ENCODE measurements around the gene LSG1.
A peak's percentile ranks its signal among the peaks of the same experiment; 100 is the strongest.
"Not testable (repeated sequence)": the region's sequence is repeated elsewhere in the genome, so short reads cannot be mapped to it uniquely, and the experiment has no call there.

Gene LSG1

GRCh38 chr3:194654443-194654842, 17.5 kb downstream of the LSG1 start:
- DNase-seq: no peak

- no peak for DNase-seq
These were observed 24.2 kb downstream of the LSG1 start for GRCh38 chr3:194647747-194648146.

GRCh38 chr3:194642769-194643168, 29.2 kb downstream of the LSG1 start:
- DNase-seq: no peak

- peak; percentile 59 for DNase-seq
These were observed 31.2 kb downstream of the LSG1 start for GRCh38 chr3:194640829-194641228.

- DNase-seq: no peak
These were observed 32.9 kb downstream of the LSG1 start for GRCh38 chr3:194638991-194639605.

- no peak for DNase-seq
These were observed 34.2 kb downstream of the LSG1 start for GRCh38 chr3:194637541-194638400.

GRCh38 chr3:194637066-194637465, 34.9 kb downstream of the LSG1 start:
- DNase-seq: no peak

GRCh38 chr3:194633349-194634004, 38.5 kb downstream of the LSG1 start, which contains the start of gene TMEM44:
Gene TMEM44 (minus strand): TSS chr3:194633419. CDS start chr3:194633215, 204 bp downstream.
- DNase-seq: peak; percentile 70

- peak; percentile 12 for DNase-seq
These were observed 39.1 kb downstream of the LSG1 start for GRCh38 chr3:194632809-194633348.

GRCh38 chr3:194632226-194632808, 39.7 kb downstream of the LSG1 start:
- no peak for DNase-seq

- no peak for DNase-seq
These were observed 40.3 kb downstream of the LSG1 start for GRCh38 chr3:194631696-194632095.

GRCh38 chr3:194630681-194631080, 41.3 kb downstream of the LSG1 start:
- DNase-seq: not testable (repeated sequence)

GRCh38 chr3:194624956-194625355, 47.0 kb downstream of the LSG1 start:
- no peak for DNase-seq

GRCh38 chr3:194623449-194624290, 48.3 kb downstream of the LSG1 start:
- DNase-seq: no peak

GRCh38 chr3:194622621-194623340, 49.2 kb downstream of the LSG1 start:
- no peak for DNase-seq

GRCh38 chr3:194621947-194622346, 50.0 kb downstream of the LSG1 start:
- no peak for DNase-seq

GRCh38 chr3:194620196-194620595, 51.8 kb downstream of the LSG1 start:
- no peak for DNase-seq

GRCh38 chr3:194619741-194620140, 52.2 kb downstream of the LSG1 start:
- DNase-seq: no peak

GRCh38 chr3:194618858-194619608, 53.0 kb downstream of the LSG1 start:
- DNase-seq: no peak

GRCh38 chr3:194617827-194618226, 54.2 kb downstream of the LSG1 start:
- DNase-seq: no peak

All from CD4-positive, alpha-beta T cell treated with Interleukin-17A for 4 hours (primary cell).